ENCODE data around the gene DAB1.
"Not testable (repeated sequence)": the region's sequence is repeated elsewhere in the genome, so short reads cannot be mapped to it uniquely, and the experiment has no call there.

The DAB1 gene

DNA sequence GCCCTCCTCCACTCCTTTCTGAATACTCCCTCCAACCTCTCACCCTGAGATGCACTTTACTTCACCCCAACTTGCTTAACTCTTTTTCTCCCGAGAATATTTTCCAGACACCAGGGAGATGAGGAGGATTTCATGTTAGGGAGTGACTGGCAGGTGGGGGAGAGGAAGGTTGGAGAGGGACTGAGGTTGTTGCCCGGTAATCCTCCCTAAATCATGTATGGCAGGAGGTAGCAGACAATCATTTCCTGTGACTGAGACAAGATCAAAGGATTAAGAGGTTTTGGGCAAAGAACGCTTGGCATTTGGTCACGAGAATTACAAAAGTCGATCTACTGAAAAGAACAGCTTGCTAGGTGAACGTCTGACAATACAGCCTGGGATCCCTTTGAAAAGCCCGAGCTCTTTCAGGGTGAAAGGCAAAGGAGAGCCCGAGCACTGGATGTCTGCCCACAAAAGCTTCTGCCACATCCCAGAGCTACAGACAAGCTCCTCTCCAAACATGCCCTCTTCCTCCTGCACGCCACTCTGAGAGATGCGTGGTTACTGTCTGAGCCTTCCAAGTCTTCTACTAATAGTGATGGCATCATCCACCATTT is 154.1 kb downstream of the DAB1 start:
- no peak for DNase-seq

DNA sequence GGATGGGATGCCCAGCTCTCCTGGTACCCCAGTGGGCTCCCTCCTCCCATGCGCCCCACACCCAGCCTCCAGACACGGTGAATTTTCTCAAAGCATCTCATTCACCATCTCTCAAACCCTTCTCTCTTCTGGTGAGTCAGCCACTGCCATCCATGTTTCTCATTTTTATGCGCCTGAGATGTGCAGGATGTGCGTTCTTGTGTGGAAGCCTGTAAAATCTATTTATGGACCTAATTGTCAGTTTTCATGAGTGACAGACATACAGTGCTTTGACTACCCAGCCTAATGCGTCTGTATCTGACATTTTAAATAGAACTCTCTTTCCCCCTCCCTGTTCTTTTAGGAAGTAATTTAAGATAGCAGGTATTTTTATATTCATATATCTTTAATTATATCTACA is 158.8 kb downstream of the DAB1 start:
- DNase-seq: no peak

DNA sequence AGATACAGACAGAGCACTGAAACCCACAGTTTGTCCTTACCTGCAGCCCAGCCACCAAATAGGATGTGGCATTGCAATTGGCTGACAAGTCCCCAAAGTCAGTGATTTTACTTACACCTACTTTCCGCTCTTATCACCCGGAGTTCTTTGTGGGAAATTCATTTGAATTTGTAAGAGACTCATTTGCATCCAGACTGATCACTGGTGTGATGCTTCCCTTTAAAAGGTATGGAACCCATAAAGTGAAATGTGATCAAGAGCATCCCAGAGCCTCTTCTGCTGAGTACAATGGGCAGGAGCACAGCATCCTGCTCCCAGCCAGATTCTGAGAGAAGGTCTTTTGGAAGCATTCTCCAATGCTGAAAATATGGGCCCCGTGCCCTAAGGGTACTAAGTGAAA is 161.4 kb downstream of the DAB1 start:
- no peak for DNase-seq

DNA sequence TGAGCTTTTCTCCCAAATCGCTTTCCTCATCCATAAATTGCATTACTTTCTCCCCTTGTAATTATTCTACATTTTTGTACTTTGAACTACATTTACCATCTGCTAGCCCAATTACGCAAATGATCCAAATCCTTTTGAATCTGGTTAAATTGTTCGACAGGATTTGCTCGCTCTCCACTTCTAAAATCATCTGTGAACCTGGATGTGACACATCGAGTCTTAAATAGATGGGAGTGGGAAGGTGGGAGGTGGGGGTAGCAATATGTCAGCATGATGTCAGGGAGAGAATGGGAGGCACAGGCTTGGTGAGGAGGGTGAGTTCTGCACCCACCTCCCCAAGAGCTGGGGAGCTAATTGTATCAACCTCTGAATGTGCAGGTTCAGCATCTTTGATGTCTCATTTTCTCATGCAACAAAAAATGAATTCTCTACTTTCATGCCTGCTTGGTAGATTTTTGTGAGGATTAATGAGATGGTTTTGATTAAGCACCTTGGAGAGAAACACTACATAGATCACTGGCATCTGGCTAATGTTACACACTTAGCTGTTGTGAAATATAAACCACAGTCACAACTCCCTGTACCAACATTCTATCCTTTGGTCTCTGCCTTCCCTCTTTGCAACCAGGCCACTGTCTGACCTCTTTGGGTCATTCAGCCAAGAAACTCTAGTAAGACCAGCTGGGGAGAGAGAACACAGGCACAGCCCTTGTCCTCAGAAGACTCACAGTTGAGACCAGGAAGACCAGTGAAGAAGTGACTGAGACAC is 165.1 kb downstream of the DAB1 start:
- no peak for DNase-seq

DNA sequence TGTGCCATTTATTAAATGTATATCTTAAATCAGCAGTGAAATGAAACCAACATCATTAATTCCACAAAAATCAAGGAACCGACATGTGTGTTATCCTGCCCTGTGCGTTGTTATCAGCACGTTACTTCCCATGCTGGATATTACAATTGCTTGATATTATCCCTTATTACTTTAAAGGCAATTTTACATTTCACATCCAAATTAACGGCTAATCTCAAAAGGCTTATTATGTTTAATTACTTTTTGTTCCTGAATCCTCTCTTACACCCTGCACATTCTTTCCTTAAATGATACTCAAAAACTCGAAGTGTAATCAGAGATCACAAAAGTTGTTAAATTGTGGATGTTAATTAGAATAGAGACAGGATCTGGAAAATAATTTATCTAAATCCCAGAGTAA is 167.9 kb downstream of the DAB1 start:
- no peak for DNase-seq

DNA sequence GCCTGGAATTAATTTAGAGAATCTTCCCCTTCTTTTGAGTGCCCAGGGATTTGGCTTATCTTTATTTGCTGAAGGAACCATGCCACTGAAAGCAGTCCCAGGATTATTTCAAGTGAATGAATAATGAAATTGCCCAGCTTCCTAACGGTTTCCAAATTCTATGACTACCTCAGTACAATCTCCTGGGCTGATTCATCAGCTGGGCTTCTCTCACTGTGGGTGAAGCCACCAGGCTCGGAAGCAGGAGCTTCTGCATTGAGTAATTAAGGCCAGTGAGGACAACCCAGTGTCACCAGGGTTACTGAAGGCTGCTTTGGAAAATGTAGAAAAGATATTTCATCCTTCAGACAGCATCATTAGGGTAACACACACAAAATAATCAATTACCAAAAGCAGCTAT is 169.8 kb downstream of the DAB1 start:
- no peak for DNase-seq

DNA sequence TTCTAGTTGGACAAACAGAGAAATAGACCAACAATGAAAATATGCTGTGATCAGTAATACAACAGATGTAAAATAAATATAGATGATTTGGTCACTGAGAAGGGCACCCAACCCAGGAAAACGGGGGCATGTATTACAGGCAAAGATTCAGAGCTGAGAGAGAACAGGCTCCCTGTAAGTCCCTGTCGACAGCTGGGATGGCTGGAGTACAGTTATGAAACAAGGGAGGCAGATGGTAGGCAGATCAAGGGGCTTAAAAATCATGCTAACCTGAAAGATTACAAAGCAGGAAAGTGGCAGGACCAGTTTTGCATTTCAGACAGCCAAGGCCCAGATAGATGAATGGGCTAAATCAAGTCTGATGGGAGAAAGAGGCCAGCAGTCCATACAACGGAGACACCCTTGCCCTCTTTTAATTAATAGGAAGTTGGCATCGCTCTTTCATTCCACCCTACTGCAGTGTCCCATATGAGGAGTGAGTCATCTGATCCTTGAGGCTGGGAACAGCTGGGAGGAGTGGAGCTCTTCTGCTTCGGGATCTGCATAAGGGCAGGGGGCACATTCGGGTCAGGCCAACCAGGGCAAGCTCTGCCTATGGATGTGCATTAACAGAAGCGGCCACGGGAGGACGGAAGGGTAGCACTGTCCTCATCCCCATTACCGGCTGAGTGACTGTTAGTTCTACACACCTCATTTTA is 171.1 kb downstream of the DAB1 start:
- DNase-seq: no peak

DNA sequence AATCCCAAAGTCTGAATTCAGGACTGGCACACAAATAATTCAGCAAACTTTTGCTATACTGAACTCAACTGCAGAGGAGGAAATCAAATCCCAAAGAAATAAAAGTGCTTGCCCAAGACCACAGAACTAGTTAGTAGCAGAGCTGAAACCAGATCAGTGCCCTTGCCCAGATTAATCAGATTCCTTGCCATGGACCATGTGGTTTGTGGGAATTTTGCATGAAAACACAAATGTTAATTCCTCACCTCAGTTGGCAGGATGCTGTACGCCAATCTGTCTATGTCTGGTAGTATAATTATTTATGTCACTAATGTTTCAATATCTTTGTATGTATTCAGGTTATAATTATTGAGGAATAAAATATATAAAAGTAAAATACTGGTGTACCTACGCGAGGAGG is 173.8 kb downstream of the DAB1 start:
- no peak for DNase-seq

DNA sequence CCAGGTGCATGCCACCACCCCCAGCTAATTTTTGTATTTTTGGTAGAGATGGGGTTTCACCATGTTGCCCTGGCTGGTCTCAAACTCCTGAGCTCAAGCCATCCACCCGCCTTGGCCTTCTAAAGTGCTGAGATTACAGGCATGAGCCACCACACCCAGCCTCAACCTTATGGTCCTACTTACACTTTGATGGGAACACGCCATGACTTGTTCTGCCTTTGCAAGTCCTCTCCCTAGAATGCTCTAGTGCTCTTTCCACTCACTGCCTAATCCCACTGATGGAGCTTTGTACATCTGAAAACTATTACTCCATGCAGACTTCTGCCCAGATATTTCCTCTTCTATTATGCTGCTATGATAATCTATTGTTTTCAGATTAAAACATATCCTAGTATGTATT is 174.3 kb downstream of the DAB1 start:
- no peak for DNase-seq

DNA sequence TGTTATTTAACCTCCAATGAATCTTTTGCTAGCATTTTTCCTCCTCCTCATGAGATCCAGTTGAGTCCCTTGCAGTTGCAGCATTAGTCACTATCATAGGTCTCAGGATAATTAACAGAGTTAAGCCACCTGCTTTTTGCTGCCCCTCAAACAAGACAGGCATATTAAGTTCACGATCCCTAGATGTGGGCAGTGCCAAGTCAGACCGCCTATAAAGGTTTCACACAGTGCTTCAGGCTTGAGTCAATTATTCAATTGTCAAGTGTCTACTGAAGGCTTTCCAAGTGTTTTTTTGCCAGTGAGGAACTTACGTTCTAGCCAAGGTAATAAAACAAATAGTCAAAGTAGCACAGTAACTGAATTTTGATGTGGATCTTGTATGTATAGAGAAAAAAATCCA is 175.0 kb downstream of the DAB1 start:
- DNase-seq: no peak

DNA sequence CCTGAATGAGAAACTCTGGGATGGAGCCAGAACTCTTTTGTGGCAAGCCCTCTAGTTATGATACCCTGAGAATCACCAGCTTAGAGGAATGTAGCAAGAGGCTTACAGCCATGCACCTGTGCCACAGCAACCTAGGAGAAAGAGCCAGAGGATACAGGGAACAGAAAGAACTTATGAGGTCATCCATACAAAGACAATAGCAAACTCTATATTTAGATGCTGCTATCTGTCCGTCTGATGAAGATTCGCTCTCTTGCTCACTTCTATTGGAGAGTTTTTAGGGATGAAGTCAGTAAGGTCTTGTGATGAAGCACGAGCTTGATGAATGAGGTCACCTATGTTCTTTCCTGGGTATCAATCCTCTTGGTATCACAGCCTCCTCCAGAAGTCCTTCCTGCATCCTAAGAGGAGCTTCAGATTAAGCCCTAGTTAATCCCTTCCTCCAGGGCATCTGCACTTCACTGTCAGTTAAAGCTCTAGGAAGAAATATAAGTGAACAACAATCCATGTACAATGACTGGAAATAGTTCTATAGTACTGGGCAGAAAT is 185.6 kb downstream of the DAB1 start:
- no peak for DNase-seq

DNA sequence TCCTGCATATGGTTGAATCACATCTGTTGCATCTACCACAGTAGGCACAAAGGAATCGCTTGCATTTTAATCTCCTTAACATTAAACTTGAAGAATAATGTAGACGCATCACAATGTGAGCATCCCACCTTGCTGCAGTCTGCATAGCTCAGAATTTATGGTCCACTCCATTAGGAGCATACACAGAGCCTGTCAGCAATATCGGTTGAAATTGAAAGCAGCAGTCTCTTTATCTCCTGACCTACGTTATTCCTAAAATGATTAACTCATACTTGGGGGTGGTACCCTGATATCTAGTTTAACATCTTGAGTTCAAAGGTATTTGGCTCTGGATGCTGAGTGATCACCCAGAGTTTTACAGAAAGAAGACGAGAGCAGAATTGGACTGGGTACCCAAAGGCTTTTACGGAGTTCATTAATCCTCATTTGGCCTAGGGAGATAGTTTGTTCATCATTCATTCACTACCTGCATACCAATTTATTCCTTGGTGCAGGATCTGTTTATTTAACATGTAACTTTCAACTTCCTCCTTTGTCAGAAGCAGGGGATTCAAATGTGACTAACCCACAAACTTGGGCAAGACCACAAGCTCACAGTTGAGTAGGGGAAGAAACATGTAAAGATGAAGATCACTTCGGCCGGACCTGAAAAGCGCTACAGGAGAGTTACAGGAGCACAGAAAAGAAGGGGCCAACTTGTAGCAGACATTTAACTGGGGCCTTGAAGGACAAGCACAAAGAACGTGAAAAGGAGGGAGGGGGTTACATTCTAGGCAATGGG is 187.9 kb downstream of the DAB1 start:
- DNase-seq: no peak

DNA sequence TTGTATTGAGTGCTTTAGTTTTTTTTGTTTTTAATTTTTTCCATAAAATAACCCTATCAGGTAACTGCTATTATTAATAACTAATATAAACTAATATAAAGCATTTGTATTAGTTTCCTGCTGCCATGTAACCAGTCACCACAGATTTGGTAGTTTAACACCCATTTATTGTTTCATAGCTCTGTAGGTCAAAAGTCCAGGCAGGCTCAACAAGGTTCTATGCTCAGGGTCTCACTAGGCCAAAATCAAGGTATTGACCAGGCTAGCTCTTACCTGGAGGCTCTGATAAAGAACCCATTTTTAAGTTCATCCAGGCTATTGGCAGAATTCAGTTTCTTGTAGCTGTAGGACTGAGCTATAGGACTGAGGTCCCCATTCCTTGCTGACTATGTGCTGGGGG is 189.4 kb downstream of the DAB1 start:
- DNase-seq: no peak

DNA sequence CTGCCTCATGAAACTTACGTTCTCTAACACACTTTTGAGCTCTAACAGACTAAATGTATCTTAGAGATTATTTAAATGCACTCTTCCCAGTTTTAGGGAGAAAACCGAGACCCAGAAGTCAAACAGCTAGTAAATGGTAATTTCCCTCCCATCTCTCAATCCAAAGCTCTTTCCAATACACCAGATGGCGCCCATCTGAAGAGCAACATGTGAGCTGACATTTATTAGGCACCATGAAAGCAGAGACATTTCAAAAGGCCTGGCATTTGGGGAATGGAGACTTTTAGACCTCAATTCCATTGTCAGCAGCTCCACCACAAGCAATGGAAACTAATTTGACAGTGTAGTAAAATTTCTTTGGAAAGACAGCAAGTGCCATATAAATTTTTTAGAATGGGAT is 191.4 kb downstream of the DAB1 start:
- DNase-seq: no peak

DNA sequence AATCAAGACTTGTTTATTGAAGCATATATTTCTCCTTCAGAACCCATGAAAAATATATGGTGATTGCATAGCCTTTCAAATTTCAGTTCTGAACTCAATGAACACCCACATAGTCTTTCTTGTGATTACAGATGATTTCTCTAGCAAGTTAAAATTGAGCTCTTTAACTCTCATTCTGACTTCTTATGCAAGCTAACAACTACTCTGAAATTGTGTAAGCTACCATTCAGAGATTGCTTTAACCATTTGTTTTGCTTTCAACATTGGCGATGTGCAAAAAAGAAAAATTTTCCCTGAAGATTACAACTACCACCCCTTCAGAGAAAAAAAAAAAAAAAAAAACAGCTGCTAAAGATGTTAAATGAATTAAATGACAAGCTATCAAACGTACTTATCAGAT is 193.9 kb downstream of the DAB1 start:
- no peak for DNase-seq

DNA sequence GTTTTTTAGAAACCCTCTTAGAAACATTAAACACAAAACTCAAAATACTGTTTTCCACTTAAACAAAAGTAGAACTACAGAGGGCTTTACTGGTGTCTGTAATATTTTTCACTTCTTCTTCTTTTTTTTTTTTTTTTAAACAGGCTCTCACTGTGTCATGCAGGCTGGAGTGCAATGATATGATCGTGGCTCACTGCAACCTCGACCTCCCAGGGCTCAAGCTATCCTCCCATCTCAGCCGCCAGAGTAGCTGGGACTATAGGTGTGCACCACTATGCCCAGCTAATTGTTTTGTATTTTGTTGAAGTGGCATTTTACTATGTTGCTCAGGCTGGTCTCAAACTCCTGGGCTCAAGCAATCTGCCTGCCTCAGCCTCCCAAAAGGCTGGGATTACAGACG is 194.8 kb downstream of the DAB1 start:
- no peak for DNase-seq

DNA sequence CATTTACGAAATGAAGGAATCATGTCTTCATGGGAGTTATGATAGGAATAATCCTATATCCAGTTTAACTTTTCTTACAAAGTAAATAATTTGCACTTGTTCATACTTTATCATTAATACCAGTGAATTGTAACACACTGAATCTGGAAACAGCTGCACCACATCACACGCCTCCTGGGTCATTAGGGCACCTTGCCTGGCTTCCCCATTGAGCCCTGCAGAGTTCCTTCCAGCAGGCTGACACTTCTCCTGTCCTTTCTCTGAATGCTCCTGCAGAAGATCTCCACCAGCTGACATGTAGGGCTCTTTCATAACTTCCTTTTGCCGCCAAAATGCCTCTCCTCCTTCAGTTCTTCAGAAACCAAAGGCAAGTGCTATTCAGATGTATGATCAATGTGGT is 201.1 kb downstream of the DAB1 start:
- no peak for DNase-seq

DNA sequence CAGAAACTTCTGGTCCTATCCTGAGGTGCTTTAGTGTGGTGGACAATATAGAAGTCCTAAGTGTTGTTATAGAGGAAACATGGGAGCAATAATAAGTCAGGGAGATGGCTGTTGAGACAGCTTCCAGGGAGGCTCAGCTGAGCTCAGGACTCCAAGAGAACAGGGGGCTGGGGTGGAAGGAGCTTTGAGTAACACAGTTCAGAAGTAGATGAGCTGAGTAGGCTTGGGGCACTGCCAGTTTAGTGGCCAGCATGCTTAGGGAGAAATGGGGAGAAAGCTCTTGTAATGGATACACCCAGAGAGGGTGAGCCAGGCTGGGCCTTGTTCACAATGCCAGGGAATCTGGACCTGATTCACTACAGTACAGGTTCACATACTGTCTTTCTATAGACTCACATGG is 201.6 kb downstream of the DAB1 start:
- no peak for DNase-seq

DNA sequence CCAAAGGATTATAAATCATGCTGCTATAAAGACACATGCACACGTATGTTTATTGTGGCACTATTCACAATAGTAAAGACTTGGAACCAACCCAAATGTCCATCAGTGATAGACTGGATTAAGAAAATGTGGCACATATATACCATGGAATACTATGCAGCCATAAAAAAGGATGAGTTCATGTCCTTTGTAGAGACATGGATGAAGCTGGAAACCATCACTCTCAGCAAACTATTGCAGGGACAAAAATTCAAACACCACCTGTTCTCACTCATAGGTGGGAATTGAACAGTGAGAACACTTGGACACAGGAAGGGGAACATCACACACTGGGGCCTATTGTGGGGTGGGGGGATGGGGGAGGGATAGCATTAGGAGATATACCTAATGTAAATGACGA is 203.0 kb downstream of the DAB1 start:
- not testable (repeated sequence) for DNase-seq

DNA sequence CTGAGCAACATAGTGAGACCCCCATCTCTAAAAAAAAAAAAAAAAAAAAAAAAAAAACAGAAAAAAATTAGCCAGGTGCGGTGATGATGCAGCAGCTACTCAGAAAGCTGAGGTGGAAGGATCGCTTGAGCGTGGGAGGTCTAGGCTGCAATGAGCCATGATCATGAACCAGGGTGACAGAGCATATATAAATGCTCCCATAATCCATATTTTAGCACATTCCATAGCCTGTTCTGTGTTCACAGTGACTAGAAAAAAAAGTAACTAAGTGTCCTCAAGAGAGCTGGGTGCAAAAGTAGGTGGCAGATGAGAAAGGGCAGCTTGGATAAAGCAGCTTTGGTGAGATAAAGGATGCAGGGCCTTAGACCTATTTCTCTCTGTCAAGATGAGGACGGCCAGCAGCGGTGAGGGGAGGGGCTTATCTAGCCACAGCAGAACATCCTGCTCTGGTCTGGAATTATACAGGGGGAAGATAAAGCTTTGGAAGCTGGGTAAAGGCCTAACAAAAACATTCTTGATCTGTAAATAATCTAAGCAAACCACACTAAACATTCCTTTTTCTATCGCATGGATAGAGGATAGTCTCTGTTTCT is 205.3 kb downstream of the DAB1 start:
- no peak for DNase-seq

DNA sequence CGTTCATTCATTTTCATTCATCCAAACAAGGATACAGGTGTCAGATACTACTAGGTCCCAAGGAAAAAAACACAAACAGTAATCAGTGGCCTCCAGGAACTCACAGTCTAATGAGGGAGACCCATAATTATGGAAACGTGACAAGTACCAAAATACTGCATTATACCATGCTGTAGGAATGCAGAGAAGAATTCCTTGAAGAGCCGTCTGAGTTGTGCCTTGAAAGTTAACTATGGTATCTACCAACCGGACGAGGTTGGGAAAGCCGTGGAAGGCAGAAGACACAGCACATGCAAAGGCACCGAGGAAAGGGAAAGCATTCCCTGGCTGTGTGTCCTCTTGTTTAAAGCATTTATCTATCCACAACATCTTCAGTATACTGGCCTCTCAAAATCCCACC is 206.0 kb downstream of the DAB1 start:
- no peak for DNase-seq

DNA sequence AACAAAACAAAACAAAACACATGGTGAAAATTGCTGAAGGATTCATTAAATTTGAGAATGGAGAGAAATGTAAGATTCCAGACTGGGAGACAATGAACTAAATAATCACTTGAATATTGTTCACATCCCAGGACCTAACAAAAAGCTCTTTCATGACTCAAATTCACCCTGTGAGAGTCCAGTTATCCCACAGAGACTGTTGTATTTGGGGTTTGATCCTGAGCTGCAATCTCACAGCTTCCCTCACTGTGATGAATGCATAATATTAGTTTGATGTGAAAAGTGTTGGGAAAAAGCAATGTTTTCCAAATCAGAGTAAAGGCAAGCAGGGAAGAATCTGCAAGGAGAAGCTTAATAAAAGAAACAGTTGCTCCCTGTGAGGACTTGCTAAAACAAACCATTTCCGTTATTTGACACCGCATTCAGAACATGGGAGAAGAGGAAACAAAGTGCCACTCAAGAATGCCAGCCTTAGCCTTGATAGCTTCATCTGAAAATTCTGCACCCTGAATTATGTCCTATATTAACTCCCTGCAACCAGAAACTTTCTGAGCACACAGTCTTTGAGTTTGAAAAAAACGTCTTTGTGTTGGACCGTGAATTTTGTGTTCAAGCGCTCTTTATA is 208.8 kb downstream of the DAB1 start:
- DNase-seq: no peak

All from GF-D8 (cell line).